ENCODE measurements around the gene TAF12. TPM values are rescaled to one million over a fixed set of nuclear protein-coding genes. Genes with fewer than 3 reads are reported as not detected.
"Not testable (repeated sequence)": the region's sequence is repeated elsewhere in the genome, so short reads cannot be mapped to it uniquely, and the experiment has no call there.

TAF12 gene
- total RNA-seq, 1 donor from 2014 or later = 13.8 TPM

- DNase-seq (ENCODE audit: extremely low read depth, low read depth, low spot score) = no peak
These were observed 3.2 kb upstream of the TAF12 start for GRCh38 chr1:28646040-28646439.

GRCh38 chr1:28645406-28645805 lies 2.5 kb upstream of the TAF12 start:
- DNase-seq (ENCODE audit: extremely low read depth, low read depth, low spot score) = not testable (repeated sequence)

GRCh38 chr1:28644494-28644893 lies 1.6 kb upstream of the TAF12 start:
- DNase-seq (ENCODE audit: extremely low read depth, low read depth, low spot score) = no peak

GRCh38 chr1:28642056-28642846 lies 616 bp downstream of the TAF12 start:
- no peak for DNase-seq (ENCODE audit: extremely low read depth, low read depth, low spot score)

- no peak for DNase-seq (ENCODE audit: extremely low read depth, low read depth, low spot score)
These were observed 2.1 kb downstream of the TAF12 start for GRCh38 chr1:28640766-28641165.

GRCh38 chr1:28632560-28632959 lies 10.3 kb downstream of the TAF12 start:
- no peak for DNase-seq (ENCODE audit: extremely low read depth, low read depth, low spot score)

GRCh38 chr1:28631713-28632112 lies 11.2 kb downstream of the TAF12 start:
- no peak for DNase-seq (ENCODE audit: extremely low read depth, low read depth, low spot score)

- no peak for DNase-seq (ENCODE audit: extremely low read depth, low read depth, low spot score)
These were observed 29.7 kb downstream of the TAF12 start for GRCh38 chr1:28613175-28613574.

- DNase-seq (ENCODE audit: extremely low read depth, low read depth, low spot score) = no peak
These were observed 36.1 kb downstream of the TAF12 start for GRCh38 chr1:28606771-28607170.

- no peak for DNase-seq (ENCODE audit: extremely low read depth, low read depth, low spot score)
These were observed 37.9 kb downstream of the TAF12 start for GRCh38 chr1:28604962-28605361.

GRCh38 chr1:28604411-28604810 lies 38.5 kb downstream of the TAF12 start:
- DNase-seq (ENCODE audit: extremely low read depth, low read depth, low spot score) = no peak

- DNase-seq (ENCODE audit: extremely low read depth, low read depth, low spot score) = no peak
These were observed 40.1 kb downstream of the TAF12 start for GRCh38 chr1:28602536-28603439.

GRCh38 chr1:28601696-28602095 lies 41.2 kb downstream of the TAF12 start:
- DNase-seq (ENCODE audit: extremely low read depth, low read depth, low spot score) = no peak

- not testable (repeated sequence) for DNase-seq (ENCODE audit: extremely low read depth, low read depth, low spot score)
These were observed 46.6 kb downstream of the TAF12 start for GRCh38 chr1:28596276-28596675.

GRCh38 chr1:28595412-28596191 lies 47.3 kb downstream of the TAF12 start:
- no peak for DNase-seq (ENCODE audit: extremely low read depth, low read depth, low spot score)

GRCh38 chr1:28594686-28595411 lies 48.0 kb downstream of the TAF12 start:
- not testable (repeated sequence) for DNase-seq (ENCODE audit: extremely low read depth, low read depth, low spot score)

- not testable (repeated sequence) for DNase-seq (ENCODE audit: extremely low read depth, low read depth, low spot score)
These were observed 48.9 kb downstream of the TAF12 start for GRCh38 chr1:28593988-28594356.

GRCh38 chr1:28592321-28593071 lies 50.4 kb downstream of the TAF12 start:
- no peak for DNase-seq (ENCODE audit: extremely low read depth, low read depth, low spot score)

- no peak for DNase-seq (ENCODE audit: extremely low read depth, low read depth, low spot score)
These were observed 51.1 kb downstream of the TAF12 start, which contains the start of gene RAB42 for GRCh38 chr1:28591708-28592320. RAB42 (plus strand) TSS chr1:28592265; CDS start chr1:28592512, 247 bp downstream.
